Measurements from ENCODE around the gene ENOPH1.
A peak's percentile ranks its signal among the peaks of the same experiment; 100 is the strongest.
"Not testable (repeated sequence)": the region's sequence is repeated elsewhere in the genome, so short reads cannot be mapped to it uniquely, and the experiment has no call there.

ENOPH1 gene

GRCh38 chr4:82462415-82462831 is 32.0 kb downstream of the ENOPH1 start:
- in situ Hi-C loops (cut with HindIII; ENCODE audit: low sequenced_read_pairs), result loop anchor here (10.0 kb wide), 1 partner anchor 262 kb away; no protein-coding TSS in a partner anchor
- H3K4me3 ChIP-seq (ENCODE audit: low read depth, low read length), result no peak overlapping the region
- TF ChIP-seq CTCF (IDR thresholded peaks at IDR 0.05; ENCODE audit: low read depth, low read length, missing control alignments), result peak; percentile 70
- DNase-seq (ENCODE audit: low read depth), result peak; percentile 75

GRCh38 chr4:82463221-82463620 is 32.8 kb downstream of the ENOPH1 start:
- in situ Hi-C loops (cut with HindIII; ENCODE audit: low sequenced_read_pairs), result loop anchor here (10.0 kb wide), 1 partner anchor 262 kb away; no protein-coding TSS in a partner anchor
- no peak for TF ChIP-seq CTCF (IDR thresholded peaks at IDR 0.05; ENCODE audit: low read depth, low read length, missing control alignments)

GRCh38 chr4:82467471-82467870 is 37.1 kb downstream of the ENOPH1 start:
- no peak overlapping the region for H3K4me3 ChIP-seq (ENCODE audit: low read depth, low read length)
- in situ Hi-C loops (cut with HindIII; ENCODE audit: low sequenced_read_pairs), result loop anchor here (5.0 to 10.0 kb wide), 2 partner anchors 100 to 257 kb away; no protein-coding TSS in a partner anchor
- TF ChIP-seq CTCF (IDR thresholded peaks at IDR 0.05; ENCODE audit: low read depth, low read length, missing control alignments), result no peak
- peak; percentile 50 for DNase-seq (ENCODE audit: low read depth)

More at GRCh38 chr4:82463221-82463620, 32.8 kb downstream of the ENOPH1 start:
- no peak overlapping the region for H3K4me3 ChIP-seq (ENCODE audit: low read depth, low read length)
- DNase-seq (ENCODE audit: low read depth), result no peak

GRCh38 chr4:82469791-82470345 is 39.5 kb downstream of the ENOPH1 start:
- no peak for DNase-seq (ENCODE audit: low read depth)
- no peak for TF ChIP-seq CTCF (IDR thresholded peaks at IDR 0.05; ENCODE audit: low read depth, low read length, missing control alignments)
- no peak overlapping the region for H3K4me3 ChIP-seq (ENCODE audit: low read depth, low read length)
- in situ Hi-C loops (cut with HindIII; ENCODE audit: low sequenced_read_pairs), result loop anchor here (5.0 to 10.0 kb wide), 2 partner anchors 97 to 255 kb away; no protein-coding TSS in a partner anchor

GRCh38 chr4:82473080-82473479 is 42.7 kb downstream of the ENOPH1 start:
- H3K4me3 ChIP-seq (ENCODE audit: low read depth, low read length); DNase-seq (ENCODE audit: low read depth); in situ Hi-C loops (cut with HindIII; ENCODE audit: low sequenced_read_pairs): not testable (repeated sequence)

- no peak for TF ChIP-seq CTCF (IDR thresholded peaks at IDR 0.05; ENCODE audit: low read depth, low read length, missing control alignments)
- no peak overlapping the region for H3K4me3 ChIP-seq (ENCODE audit: low read depth, low read length)
- DNase-seq (ENCODE audit: low read depth), result no peak
- in situ Hi-C loops (cut with HindIII; ENCODE audit: low sequenced_read_pairs), result no loop called here
Observed at GRCh38 chr4:82473621-82474164, 43.3 kb downstream of the ENOPH1 start.

GRCh38 chr4:82475931-82476330 is 45.5 kb downstream of the ENOPH1 start:
- H3K4me3 ChIP-seq (ENCODE audit: low read depth, low read length); in situ Hi-C loops (cut with HindIII; ENCODE audit: low sequenced_read_pairs); DNase-seq (ENCODE audit: low read depth): not testable (repeated sequence)

- H3K4me3 ChIP-seq (ENCODE audit: low read depth, low read length); DNase-seq (ENCODE audit: low read depth); in situ Hi-C loops (cut with HindIII; ENCODE audit: low sequenced_read_pairs): not testable (repeated sequence)
Observed at GRCh38 chr4:82477469-82477868, 47.1 kb downstream of the ENOPH1 start.
